Kidney epithelial cell (primary cell): ENCODE data around the gene IGSF11. TPM values are rescaled to one million over a fixed set of nuclear protein-coding genes. Genes with fewer than 3 reads are reported as not detected.

Experiments
- DNase-seq: peaks from one replicate; pipeline ENCODE4 v3.0.0-alpha.2; 2010; ENCODE audit warnings: low read depth
- H3K27me3 ChIP-seq: 2 replicates; pipeline ENCODE4 v1.6.0; 2011; ENCODE audit warnings: low read length; ENCODE audit not compliant: control insufficient read depth, insufficient read depth
- H3K36me3 ChIP-seq: 2 replicates; pipeline ENCODE4 v1.5.1; 2011; ENCODE audit warnings: low read length; ENCODE audit not compliant: control insufficient read depth, insufficient read depth
- H3K4me3 ChIP-seq: 2 replicates; pipeline ENCODE4 v1.5.1; 2011; ENCODE audit warnings: low read depth, mild to moderate bottlenecking, control low read depth, low read length
- CTCF ChIP-seq: IDR thresholded peaks from 2 replicates; pipeline ENCODE4 v1.5.1; 2011; ENCODE audit warnings: mild to moderate bottlenecking, moderate library complexity, low read length, control low read depth, inconsistent platforms; ENCODE audit not compliant: insufficient read depth, poor library complexity, severe bottlenecking
- total RNA-seq: library from RNA; depleted of rRNA; stranded (reverse); fragments of >200 nt; gene quantifications from 2 replicates; pipeline ENCODE4 v1.2.3, GENCODE V29; 2015

The IGSF11 gene
- total RNA-seq, 1 donor from 2014 or later = not detected

GRCh38 chr3:118968640-118969039, 66.0 kb downstream of the IGSF11 start:
- no peaks in the 10 kb centered on the region for H3K27me3 ChIP-seq
- H3K4me3 ChIP-seq = no peak overlapping the region
- DNase-seq = no peak
- no peak for TF ChIP-seq CTCF
- H3K36me3 ChIP-seq = no peaks in the 10 kb centered on the region

- no peaks in the 10 kb centered on the region for H3K36me3 ChIP-seq
- DNase-seq = no peak
- H3K4me3 ChIP-seq = no peak overlapping the region
- no peak for TF ChIP-seq CTCF
- no peaks in the 10 kb centered on the region for H3K27me3 ChIP-seq
These were observed 66.5 kb downstream of the IGSF11 start for GRCh38 chr3:118968111-118968510.

GRCh38 chr3:118966700-118967099, 67.9 kb downstream of the IGSF11 start:
- TF ChIP-seq CTCF = no peak
- Histone ChIP-seq H3K4me3 (no peak overlapping the region), H3K36me3 (no peaks in the 10 kb centered on the region), H3K27me3 (no peaks in the 10 kb centered on the region)
- DNase-seq = no peak

GRCh38 chr3:118963711-118964110, 70.9 kb downstream of the IGSF11 start:
- Histone ChIP-seq H3K27me3 (no peaks in the 10 kb centered on the region), H3K36me3 (no peaks in the 10 kb centered on the region), H3K4me3 (no peak overlapping the region)
- DNase-seq = no peak
- TF ChIP-seq CTCF = no peak

GRCh38 chr3:118960876-118961450, 73.7 kb downstream of the IGSF11 start:
- Histone ChIP-seq H3K36me3 (no peaks in the 10 kb centered on the region), H3K27me3 (no peaks in the 10 kb centered on the region), H3K4me3 (no peak overlapping the region)
- TF ChIP-seq CTCF = no peak
- no peak for DNase-seq

- no peak for TF ChIP-seq CTCF
- no peak for DNase-seq
- no peaks in the 10 kb centered on the region for H3K27me3 ChIP-seq
- H3K36me3 ChIP-seq = no peaks in the 10 kb centered on the region
- H3K4me3 ChIP-seq = no peak overlapping the region
These were observed 78.6 kb downstream of the IGSF11 start for GRCh38 chr3:118955914-118956556.
